Vagina (tissue), 2 donors: ENCODE results near the gene KCTD20.

ENCODE experiments used
- POLR2A ChIP-seq, 2 donors: fragments of 450-650 bp; IDR thresholded peaks; one replicate each; pipeline ENCODE4 v1.6.1; 2017; ENCODE audit warnings: antibody characterized with exemption in 2 of 2, mild to moderate bottlenecking in 2 of 2, moderate library complexity in 2 of 2
- POLR2AphosphoS5 ChIP-seq, 2 donors: sonication (generic); formaldehyde crosslinking; IDR thresholded peaks; one replicate each; pipeline ENCODE4 v1.9.0; 2017; ENCODE audit warnings: antibody characterized with exemption in 2 of 2, mild to moderate bottlenecking in 2 of 2, low read depth in 1 of 2; ENCODE audit not compliant: insufficient read depth in 1 of 2

GRCh38 chr6:36455486-36456027, 12.8 kb downstream of the KCTD20 start:
- no peak for TF ChIP-seq POLR2A (IDR thresholded peaks at IDR 0.05)
- TF ChIP-seq POLR2AphosphoS5 (IDR thresholded peaks at IDR 0.05; ENCODE audit: insufficient read depth in 1 of 2, low read depth in 1 of 2): no peak
